Activated CD4-positive, alpha-beta T cell treated with anti-CD3 and anti-CD28 coated beads for 48 hours (primary cell): ENCODE results near the gene CACNA1F.

Experiments used
- DNase-seq: peaks from one replicate; pipeline ENCODE4 v3.0.0-alpha.2; 2020

Gene CACNA1F

GRCh38 chrX:49226946-49227345 is 6.2 kb downstream of the CACNA1F start:
- no peak for DNase-seq

DNA sequence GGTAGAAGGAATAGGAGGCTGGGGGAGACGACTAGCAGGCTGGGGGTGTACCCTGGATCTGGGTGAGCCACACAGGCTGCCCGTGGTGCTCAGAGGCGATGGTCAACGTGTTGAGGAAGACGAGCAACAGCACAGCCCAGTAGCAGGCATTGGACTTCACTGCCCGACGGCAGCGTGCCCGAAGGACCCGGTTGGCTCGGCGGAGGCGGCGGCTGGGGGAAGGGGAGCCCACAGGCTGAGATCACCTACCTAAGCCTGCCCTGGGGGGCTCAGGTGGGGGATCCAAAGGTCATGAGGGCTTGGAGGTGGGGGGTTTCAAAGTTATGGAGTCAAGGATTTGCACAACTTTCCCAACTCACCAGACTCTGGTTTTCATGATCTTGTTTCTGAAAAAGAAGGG is 7.3 kb downstream of the CACNA1F start:
- no peak for DNase-seq

DNA sequence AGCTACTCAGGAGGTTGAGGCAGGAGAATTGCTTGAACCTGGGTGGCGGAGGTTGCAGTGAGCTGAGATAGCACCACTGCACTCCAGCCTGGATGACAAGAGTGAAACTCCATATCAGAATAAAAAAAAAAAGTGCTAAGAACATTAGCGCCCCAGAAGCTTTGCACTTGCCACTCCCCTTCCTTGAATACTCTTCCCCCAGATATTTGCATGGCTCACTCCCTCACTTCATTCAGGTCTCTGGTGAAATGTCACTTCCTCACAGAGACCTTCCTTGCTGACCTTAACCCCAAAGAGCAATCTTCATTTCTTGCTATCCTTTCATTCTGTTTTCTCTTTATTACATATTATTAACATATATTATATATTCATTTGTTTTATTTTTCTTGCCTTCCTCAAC is 11.3 kb downstream of the CACNA1F start:
- no peak for DNase-seq

- DNase-seq, result no peak
Measured at GRCh38 chrX:49220100-49220499, 13.0 kb downstream of the CACNA1F start.

DNA sequence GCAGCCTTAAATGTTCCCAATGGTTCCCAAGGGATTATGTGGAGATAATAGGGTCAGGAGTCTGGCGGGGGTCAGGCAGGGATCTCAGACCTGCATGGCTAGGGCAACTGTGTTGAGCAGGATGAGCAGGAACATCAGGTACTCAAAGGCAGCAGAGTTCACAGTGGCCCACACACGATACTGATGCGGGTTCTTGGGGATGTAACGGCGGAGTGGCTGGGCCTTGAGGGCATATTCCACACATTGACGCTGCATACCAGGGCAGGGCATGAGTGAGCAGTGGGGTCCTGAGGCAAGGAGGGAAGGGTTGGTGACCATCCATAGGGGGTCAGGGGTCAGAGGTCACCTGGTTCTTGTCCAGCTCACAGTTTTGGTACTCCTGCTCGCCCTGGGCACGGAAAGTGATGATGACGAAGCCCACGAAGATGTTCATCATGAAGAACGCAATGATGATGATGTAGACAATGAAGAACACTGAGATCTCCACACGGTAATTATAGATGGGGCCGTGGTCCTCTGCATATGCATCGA is 18.1 kb downstream of the CACNA1F start:
- no peak for DNase-seq

DNA sequence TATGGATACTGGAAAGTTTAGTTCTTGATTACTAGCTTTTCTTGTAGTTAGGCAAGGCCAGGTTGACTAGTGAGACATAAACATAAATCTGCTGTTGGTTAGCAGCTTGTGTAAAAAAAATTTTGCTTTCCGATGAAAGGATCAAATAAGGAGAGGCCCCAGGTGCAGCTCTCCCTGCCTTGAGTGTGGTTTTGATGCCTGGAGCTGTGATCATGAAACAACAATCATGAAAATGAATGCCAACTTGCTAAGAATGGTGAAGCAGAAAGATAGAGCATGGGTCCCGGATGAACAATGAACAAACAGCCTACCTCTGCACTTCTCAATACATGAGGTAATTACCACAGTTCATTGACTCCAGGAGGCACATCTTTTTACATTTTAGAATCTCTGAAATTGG is 18.7 kb downstream of the CACNA1F start:
- DNase-seq, result no peak

DNA sequence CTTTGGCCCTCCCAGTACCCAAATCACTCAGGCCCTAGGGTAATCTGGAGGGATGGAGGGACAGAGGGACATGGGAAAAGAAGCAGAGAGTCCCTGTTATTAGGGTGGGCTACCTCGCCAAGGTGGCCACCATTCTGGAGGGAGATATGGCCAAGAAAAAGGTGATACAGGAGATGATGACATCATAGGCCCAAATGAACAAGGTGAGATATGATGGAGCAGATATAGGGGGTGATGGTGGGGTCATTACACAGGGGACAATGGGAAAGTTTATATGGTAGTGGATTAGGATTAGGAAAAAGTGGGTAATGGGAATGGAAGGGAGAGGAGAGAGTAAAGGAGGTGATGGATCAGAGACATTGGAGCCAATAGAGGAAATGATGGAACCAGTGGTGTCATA is 20.3 kb downstream of the CACNA1F start:
- DNase-seq, result no peak

GRCh38 chrX:49212209-49212608 is 20.9 kb downstream of the CACNA1F start:
- DNase-seq, result no peak

- DNase-seq, result no peak
Measured at GRCh38 chrX:49211074-49211473, 22.1 kb downstream of the CACNA1F start.

DNA sequence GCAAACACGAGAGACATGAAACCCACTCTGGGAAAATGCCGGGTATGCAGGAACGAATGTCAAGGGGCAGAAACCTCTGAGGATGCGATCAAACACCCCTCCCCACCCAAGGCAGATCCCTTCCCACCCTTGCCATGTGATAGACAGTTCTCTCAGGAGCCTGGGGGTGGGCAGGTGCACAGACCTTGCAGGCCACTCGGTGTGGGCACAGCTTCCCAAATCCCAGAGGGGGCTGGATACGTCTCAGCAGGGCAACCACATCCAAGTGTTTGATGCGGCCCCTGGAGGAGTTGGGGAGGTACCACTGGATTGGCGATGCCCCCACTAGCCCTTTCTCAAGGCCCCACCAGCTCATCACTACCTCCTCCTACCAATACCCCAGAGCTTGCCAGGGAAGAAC is 22.7 kb downstream of the CACNA1F start:
- DNase-seq, result no peak

DNA sequence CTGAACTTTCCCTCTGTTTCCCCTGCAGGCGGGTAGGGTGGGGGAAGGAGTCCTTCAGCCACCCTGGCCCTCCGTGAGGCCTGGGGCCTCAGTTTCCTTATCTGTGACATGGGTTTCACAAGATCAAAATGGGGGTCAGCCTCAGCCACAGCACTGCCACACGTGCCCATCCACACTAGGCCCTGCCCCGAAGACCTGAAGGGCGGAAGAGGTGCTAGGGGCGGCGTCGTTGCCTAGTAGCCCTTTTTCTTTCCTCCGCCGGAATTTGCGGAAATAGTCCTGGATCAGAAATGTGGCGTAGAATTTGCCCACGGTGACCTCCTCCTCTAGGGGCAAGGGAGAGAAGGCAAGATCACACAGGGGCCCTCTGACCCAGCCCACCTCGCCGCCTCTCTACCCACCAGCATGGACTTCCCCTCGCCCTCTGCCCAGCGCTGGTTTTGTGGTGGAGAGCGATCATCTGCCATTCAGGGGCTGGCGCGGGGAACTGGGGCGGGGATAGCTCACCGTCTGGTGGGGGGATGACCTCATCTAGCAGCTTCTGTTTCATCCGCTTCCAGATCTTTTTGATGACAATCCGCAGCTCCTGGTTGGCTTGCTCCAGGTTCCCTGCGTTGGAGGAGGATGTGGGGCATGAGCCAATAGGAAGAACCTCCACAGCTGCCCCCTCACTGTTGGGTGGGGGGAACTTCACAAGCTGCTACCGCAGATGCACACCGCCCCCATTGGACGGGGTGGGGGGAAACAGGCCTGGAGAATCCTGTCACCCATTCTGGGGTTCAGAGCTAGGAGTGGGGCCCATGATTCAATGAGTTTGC is 23.5 kb downstream of the CACNA1F start:
- no peak for DNase-seq

DNA sequence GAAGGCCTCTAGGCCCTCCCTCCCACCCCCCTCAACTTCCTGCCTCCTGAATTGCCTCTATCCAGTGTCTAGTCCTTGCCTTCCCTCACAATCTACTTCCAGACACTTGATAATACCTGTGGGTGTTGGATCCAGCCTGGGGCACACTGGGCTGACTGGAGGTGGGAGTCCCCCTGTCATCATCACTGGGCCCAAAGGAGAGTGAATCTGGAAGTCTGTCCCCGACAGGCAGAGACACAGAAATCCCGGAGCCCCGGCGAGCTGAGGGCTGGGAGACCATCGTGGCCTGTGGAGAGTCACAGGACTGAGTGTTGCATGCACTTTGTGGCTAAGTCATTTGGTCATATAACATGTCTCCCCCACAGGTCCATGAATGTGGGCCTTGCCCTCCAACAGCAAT is 24.7 kb downstream of the CACNA1F start:
- no peak for DNase-seq

DNA sequence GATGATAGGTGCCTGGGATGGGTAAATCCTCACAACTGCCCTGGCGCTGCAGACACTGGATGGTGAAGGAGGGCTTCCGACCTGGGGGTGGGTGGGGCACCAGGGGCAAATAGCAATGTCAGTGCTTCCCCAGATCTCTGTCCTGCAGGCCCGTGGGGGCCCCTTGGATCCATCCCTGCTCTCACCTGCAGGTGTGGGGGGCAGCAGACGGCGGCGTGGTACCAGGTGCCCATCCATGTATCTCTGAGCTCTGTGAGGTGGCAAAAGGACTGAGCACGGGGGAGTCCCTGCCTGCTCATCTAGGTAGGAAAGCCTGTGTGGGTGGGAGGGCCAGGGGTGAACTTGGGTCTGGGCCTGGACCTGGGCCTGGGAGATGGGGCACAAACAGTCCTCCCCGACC is 26.6 kb downstream of the CACNA1F start:
- no peak for DNase-seq

- DNase-seq, result no peak
Measured at GRCh38 chrX:49205443-49205842, 27.7 kb downstream of the CACNA1F start.

GRCh38 chrX:49204709-49205108 is 28.4 kb downstream of the CACNA1F start:
- no peak for DNase-seq

DNA sequence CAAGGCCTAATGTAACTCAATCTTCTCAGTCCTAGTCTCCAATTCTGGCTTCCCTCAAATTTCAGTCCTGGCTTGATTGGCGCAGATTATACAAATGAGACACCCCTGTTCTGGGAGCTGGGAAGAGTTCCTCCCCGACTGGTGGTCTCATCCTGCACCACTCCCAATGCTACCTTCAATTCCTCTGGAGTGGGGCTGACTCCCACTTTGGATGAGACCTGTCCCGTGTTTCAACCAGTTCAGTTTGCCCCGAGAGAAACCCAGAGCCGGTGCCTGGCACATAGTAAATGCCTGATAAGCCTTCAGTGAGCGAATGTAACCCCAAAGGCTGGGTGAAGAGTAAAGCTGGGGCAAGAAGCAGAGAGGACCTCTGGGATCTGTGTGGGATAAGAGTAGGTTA is 29.1 kb downstream of the CACNA1F start:
- DNase-seq, result no peak

DNA sequence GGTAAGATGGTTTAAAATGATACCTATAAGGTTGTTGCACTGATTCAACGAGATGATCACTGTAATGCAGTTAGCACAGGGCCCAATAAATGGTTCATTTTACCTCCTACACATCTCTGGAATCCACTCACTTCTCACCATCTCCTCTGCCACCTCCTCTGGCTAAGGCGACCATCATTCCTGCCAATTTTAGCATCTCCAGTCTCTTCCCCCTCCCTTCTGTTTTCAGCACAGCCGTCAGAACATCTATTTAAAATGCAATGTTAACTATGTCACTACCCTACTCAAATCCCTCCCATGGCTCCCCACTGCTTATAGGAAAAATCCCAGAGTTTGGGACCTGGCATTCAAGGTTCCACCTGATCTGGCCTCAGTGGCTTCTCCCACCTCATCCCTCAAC is 29.6 kb downstream of the CACNA1F start:
- no peak for DNase-seq

GRCh38 chrX:49202022-49202421 is 31.1 kb downstream of the CACNA1F start:
- no peak for DNase-seq

- peak; percentile 89 for DNase-seq
Measured at GRCh38 chrX:49199906-49200771, 33.0 kb downstream of the CACNA1F start, which contains the start of gene SYP. TSS of gene SYP (minus strand) at chrX:49200193. CDS start at chrX:49200186, 7 bp downstream.

- no peak for DNase-seq
Measured at GRCh38 chrX:49199315-49199595, 33.9 kb downstream of the CACNA1F start.

- DNase-seq, result no peak
Measured at GRCh38 chrX:49198540-49199314, 34.4 kb downstream of the CACNA1F start.

- DNase-seq, result no peak
Measured at GRCh38 chrX:49197543-49198087, 35.5 kb downstream of the CACNA1F start.

- no peak for DNase-seq
Measured at GRCh38 chrX:49193542-49193964, 39.6 kb downstream of the CACNA1F start.
